Right forelimb (tissue), 1 donor: ENCODE results near the gene PIN4.
"Not testable (repeated sequence)": the region's sequence is repeated elsewhere in the genome, so short reads cannot be mapped to it uniquely, and the experiment has no call there.

Experiments used
- DNase-seq: peaks from one replicate; pipeline ENCODE4 v3.0.0-alpha.2; 2018

The PIN4 gene

DNA sequence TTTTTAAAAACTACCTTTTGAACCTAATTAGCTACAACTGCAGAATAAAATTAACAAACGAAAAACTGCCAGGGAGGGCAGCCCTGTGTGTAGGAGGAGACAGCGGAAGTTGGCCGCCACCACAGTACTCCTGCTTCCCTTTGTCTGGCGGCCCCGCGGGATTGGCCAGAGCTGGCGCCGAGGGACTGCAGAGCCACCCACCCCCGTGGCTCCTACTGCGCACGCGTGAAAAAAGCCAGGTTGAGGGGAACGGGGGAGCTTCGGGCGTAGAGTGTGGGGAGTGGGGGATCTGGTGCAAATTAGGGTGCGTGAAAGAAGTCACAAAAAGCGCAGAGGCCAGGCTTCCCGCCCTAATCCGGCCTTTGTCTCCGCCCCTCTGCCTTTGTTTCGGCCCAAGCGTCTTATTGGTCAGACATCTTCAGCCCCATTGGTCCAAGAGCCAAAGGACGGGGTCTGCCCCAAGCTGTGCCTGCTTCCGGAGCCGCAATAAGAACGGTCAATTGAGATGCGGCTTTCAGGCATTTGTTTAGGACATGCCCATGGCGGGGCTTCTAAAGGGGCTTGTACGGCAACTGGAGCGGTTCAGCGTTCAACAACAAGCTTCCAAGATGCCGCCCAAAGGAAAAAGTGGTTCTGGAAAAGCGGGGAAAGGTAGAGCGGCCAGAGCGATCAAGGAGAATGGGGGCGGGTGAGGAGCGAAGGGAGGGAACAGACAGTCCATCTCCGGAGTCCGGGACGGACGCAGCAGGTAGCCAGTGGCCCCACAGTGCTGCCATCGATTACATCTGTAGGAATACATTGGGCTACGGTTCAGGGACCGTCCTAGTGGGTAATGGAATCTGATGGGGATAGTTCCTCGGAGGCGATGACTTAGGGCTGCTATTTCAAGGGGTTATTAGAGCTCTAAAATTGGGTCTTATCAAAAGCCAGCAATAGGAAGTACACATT lies at the start of gene PIN4:
Gene PIN4, plus strand, starts transcription at position 580 of the 948 bp plus-strand sequence. Its CDS starts 29 bp downstream, at position 609.
- DNase-seq: peak; percentile 88

DNA sequence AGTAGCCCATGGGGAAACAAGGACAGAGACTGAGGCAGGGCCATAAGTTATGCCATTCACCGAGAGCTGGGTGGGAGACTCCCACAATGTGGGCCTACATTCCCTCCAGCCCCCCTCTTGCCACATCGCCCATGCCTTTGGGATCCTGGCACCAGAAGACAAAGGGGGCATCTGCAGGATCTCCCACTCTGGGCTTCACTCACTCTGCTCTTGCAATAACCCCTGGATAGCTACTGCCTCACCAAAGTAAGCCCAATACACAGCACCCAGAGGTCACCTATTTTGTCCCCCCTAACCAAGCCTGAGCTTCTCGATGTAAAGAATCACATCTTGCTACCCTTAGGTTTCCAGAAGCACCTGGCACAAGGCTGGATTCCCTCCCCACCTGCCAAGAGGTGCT lies 49.1 kb upstream of the PIN4 start:
- no peak for DNase-seq

DNA sequence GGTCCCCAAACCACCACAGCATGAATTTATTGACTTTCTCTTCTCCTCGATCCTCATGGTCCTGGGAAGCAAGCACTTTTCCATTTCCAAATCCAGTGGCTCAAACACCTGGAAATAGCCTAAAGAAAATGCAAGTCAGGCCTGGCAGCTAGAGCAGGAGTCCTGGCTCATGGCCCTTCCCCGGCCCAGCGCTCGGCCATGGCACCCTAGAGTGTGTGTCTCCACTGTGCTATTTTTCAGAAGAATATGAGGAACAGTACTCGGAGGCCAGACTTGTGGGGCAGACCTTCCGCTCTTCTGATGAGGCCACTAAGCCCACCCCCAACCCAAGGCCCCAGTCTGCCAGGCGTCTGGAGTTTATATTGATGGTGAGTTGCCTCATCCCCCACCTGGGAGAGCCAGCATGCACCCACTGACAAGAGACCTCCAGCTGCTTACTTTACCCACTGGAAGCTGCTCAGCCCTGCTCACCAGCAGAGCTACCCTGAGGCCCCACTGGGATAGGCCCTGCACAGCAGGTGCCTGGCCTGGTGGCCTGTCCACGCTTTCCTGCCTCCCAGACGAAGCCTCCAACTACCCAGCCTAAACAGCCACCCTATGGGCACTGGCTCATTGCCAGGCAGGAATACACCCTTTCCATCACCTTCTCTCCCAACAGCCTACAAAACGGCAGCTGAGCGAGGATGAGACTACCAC lies 47.6 kb upstream of the PIN4 start:
- no peak for DNase-seq

DNA sequence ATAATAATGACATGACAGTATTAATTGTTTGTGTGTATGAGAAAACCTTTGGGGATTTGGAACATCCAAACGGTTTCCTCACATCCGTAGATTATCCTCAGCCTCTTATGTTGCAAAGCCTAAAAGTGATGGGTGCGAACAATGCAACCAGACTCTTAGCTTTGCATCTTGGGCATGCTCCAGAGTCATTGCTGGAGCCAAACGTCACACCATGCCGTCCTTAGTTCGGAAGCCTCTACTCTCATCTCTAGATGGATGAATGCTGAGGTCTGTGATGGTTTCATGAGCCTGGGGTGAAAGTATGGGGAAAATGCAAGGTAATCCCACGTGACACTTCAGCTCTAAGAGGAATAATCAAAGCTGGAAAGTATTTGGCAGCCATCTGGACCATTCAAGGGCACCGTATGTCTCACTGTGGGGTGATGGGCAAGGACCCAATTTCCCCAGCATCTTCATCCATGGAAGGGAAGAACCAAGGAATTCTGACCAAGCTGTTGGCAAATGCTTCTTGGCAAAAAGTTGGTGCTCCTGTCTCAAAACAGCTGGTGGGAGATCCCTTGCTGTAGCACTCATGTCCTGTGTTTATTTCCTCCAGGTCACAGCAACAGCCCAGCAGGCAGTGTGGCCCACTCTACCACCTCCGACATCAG lies 43.6 kb upstream of the PIN4 start:
- no peak for DNase-seq

DNA sequence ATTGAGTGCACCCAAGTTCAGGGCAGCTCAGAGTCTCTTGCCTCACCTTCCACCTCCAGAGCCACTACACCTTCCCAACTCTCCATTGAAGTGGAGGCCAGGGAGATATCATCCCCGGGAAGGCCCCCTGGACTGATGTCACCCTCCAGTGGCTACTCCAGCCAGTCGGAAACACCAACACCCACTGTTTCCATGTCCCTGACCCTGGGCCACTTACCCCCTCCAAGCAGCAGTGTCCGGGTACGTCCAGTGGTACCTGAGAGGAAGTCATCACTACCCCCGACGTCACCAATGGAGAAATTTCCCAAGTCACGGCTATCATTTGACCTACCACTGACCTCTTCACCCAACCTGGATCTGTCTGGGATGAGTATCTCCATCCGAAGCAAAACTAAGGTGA lies 42.0 kb upstream of the PIN4 start:
- DNase-seq: no peak

DNA sequence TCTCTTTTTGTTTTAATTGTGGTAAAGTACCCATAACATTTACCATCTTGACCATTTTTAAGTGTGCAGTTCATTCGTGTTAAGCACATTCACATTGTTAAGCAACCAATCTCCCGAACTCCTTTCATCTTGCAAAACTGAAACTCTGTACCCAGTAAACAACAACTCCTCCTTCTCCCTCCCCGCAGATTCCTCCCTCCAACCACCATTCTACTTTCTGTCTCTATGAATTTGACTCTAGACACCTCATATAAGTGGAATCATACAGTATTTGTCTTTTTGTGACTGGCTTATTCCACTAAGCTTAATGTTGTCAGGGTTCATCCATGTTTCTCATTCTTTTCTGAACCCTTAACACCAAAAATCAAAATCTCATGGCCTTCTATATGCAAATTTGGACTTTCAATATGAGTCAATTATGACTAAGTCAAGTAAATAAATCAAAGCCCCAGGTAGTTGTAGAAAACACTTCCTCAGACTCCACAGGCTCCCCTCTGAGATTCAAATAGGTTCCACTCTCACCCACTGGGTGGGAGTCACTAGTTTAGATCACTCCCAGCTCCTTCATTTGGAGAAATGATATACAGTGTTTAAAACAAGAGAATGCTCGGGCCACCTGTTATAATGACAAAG lies 40.1 kb upstream of the PIN4 start:
- no peak for DNase-seq

DNA sequence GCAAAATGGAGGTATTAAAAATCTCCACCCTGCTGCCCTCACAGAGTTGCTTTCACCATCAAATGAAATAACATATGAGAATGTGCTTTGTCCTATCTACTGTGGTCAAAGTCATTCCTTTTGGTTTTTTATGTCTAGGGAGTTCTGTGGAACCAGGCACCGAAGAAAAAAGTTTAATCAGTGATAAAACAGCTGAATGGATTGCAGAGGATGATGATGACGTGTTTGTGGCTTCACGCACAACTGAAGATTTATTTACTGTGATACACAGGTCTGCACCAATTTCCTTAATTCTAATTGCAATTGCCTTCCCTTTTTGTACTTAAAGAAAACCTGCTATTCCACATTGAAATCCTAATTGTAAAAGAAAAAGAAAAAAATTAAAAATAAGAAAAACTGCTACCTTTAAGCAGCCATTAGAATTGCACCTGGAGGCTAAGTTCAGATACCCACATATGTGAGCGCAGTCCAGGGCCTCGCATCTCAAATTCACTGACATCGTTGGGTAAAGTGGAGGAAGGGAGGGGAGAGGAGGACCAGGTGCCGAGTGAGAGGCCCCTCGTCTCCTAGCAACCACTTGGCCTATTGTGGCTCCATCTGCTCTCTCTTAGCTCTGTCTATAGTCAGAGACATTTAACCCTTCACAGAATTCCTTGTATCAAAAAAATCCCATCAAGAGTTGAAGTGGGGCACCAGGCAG lies 39.3 kb upstream of the PIN4 start:
- DNase-seq: no peak

DNA sequence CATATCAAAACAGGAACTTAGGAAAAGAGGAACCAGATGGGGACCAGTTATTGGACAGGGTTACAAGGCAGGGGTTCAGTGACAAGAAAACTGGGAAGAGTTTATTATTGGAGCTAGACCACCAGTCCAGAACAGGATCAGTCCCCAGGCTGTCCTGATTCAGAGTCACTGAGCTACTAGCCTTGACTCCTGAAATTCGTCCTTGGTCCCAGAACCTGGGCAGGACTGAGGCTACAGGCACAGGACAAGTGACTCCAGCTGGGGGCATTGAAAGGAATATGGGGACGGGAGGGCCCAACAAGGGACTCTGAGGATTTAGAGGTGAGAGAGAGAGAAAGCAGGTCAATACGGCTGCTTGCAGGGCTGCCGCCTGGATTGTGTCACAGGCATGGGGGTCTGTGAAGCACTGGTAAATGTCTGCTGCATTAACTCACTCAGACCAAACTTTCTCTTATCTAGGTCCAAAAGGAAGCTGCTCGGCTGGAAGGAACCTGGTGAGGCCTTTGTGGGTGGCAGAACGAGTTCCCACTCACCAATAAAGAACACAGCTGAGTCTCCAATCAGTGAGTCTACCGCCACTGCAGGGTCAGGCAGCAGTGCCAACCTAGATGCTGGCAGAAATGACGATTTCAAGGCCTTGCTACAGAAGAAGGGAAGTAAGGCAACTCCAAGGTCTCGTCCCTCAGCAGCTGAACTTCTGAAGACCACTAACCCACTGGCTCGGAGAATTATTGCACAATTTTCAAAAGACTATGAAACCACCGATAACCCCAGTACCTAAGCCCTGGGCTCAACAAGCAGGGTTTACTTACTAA lies 38.6 kb upstream of the PIN4 start:
- no peak for DNase-seq

DNA sequence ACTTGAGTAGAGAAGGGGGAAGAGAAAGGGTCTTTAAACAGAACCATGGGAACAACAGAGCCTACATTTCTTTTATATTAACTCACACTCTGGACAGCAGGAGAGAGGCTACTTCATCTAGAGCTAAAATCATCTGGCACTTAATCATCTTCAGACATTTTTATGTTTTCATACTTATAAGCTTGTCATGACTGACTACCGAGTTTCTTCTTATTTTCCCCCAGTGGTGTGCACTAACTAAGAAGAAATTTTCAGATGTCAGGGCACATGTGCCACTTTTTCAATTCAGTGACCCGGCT lies 38.0 kb upstream of the PIN4 start:
- DNase-seq: no peak

DNA sequence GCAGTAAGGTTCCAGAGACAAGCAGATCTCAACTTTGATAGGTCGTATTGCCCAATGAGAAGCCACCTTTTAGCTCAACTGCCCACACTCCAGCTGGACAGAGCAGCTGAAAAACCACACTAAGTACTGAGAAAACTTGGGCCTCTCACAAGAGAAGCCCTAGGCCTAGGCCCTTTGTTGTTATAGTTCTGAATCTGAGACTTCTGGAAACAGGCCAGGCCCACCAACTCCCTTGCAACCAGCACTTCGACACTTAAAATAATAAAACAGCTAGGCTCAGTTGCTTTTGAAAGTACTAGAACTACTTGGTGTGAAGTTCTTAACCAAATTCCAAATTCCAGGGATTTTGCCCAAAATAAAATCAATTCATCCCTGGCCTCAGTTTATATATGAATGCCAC lies 36.4 kb upstream of the PIN4 start:
- no peak for DNase-seq

DNA sequence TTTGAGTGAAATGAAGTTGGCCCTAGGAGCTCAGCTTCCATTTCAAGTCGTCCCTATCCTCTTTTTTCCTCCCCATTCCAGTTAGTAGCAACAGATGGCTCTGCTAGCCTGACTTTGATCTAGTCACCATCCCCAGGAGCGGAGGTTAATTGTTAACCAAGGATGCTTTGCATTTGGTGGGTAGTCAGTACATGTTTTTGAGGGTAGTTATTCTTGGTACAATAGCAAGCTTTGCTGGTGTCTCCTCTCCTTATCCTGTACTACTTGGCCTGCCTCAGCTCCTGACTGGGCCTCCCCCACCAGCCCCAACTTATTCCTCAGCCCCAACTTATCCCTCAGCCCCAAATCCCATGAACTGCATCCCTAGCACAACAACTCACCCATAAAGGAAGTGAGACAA lies 35.0 kb upstream of the PIN4 start:
- DNase-seq: no peak

DNA sequence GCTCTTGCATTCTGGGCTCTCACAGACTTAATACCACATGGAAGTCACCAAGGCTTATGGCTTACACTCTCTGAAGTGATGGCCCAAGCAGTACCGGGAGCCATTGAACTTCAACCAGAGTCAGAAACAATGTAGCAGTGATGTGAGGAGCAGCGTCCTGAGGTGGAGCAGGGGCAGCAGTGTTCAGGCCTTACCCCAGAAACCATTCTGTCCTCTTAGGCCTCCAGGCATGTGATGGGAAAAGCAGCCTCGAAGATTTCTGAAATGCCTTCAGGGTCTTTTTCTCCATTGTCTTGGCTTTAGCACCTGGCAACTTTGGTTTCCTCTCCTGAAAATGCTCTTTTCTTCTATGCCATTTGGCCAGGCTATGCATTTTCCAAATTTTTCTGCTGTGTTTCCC lies 22.8 kb upstream of the PIN4 start:
- DNase-seq: no peak

DNA sequence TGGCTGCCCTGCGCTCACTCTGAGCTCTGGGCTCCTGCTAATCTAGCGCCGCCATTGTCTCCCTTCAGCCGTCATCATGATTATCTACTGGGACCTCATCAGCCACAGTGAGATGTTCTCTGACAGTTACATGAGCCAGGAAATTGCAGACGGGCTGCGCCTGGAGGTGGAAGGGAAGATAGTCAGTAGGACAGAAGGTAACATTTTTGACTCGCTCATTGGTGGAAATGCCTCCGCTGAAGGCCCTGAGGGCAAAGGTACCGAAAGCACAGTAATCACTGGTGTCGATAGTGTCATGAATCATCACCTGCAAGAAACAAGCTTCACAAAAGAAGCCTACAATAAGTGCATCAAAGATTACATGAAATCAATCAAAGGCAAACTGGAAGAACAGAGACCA lies 21.8 kb upstream of the PIN4 start:
- no peak for DNase-seq

DNA sequence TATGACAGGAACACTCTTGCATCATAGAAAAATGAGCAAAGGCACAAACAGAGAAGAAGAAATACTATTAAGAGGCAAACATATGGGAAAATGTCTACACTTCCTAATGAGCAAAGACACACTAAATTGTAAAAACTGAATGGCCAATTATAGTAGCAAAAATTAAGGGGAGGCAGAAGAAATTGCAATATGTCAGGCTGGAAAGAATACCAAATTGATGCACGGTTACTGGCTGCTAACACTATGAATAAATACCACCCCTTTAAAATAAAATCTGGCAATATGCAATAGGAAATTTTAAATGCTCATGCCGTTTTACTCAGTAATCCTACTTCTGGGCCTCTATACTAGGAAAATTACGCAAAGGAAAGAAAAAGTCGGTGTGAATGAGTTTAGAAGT lies 16.0 kb upstream of the PIN4 start:
- DNase-seq: no peak

DNA sequence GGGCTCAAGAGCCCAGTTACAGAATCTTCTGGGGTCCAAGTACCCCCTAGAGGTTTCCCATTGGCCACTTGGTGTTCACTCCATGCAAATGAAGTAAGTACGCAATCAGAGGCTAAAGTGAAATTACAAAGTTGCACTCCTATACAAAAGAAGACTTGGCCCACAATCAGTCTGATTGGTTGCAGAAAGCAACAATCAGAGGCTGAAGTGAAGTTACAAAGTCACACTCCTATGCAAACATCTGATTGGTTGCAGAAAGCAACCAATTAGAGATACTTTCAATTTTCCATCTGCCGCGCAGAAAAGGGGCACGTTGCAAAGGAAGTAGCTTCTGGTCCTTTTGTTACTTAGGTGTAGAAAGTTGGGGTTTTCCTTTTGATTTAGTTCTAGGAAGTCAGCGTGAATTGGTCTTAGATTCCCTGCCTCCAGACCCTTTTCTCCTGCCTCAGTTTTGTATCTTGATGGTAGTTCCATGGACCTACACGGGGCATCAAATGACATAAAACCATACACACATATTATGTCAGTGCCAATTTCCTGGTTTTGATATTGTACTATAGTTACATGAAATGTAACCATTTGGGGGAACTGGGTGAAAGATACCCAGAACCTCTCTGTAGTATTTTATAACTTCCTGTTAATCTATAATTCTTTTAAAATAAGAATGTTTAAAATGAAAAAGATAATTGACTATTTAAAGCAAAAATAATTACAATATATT lies 12.4 kb upstream of the PIN4 start:
- no peak for DNase-seq

DNA sequence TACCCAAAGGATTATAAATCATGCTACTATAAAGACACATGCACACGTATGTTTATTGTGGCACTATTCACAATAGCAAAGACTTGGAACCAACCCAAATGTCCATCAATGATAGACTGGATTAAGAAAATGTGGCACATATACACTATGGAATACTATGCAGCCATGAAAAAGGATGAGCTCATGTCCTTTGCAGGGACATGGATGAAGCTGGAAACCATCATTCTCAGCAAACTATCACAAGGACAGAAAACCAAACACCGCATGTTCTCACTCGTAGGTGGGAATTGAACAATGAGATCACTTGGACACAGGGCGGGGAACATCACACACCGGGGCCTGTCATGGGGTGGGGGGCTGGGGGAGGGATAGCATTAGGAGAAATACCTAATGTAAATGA lies 5.3 kb upstream of the PIN4 start:
- not testable (repeated sequence) for DNase-seq

DNA sequence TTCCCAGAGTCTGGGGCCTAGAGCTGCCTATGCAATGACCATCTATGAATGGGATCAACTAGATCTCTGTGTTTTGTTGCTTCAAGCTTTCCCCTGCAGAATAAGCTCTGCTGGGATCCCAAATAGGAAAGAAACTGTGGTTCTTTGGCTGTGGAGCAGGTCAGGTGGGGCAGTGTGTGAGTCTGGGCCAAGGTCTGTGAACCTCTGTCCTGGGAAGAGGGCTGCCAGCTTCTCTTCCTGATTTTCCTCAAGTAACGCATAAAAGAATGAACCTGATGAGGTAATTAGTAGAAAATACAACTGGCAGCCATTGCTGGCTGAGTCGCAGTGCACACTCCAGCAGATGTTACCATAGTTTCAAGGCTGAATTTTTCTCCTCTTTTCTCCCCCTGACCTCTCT lies 4.6 kb upstream of the PIN4 start:
- no peak for DNase-seq

DNA sequence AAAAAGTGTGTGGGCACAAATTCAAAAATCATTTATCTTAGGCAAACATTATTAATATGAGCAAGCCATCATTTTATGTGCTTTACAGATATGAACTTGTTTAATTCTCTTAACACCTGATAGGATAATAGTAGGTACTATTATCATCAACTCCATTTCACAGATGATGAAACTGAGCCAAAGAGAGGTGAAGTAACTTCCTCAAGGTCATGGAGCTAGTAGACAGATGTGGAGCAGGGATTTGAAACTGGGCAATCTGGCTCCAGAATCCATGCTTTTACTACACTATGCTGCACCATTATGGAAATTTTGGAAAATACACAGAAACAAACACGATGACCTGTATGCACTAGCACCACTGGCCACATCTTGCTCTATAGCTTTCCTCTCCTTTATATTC lies 1.0 kb upstream of the PIN4 start:
- DNase-seq: no peak

DNA sequence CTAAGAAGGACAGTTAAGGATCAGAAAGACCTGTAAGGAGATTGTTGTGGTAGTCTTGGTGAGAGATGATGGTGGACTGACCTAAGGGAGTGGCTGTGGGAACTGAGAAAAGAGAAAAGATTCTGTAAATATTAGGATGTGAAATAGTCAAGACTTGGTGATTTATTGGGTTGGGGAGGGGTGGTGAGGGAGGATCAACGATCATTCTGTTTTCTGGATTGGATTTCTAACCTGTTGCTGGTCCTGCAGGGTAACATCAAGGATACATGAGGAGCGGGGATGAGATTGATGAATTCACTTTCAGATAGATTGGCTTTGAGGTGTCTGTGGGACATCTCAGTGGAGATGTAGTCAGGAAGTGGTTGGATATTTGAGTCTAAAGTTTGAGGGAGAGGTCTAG lies 1.4 kb downstream of the PIN4 start:
- no peak for DNase-seq

DNA sequence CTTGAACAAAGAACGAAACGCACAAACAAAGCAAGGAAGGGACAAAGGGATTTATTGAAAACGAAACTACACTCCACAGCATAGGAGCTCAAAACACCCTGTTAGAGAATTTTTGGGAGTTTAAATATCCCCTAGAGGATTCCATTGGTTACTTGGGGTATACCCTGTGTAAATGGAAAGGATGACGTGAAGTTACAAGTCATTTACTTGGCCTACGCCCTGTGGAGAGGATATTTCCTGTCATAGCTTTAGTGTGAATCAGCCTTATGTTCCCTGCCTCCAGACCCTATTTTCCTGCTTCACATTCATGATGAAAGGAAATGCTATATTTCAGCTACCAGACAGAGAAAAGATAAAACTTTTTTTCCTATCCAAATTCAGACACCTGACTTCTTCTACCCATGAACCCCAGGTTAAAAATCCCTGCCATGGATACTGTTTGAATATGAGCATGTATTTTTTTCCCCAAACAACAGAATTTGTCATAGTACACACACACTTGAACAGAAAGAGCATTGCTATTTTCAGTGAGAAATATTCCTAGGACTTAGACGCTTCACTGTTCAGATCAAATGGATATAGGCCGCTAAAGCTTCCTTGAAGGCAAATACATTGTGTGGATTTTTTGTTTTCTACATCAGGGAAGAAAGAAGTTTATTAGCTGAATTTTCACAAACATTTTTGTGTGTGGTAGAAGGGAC lies 20.4 kb downstream of the PIN4 start:
- no peak for DNase-seq
